ENCODE measurements around the gene DPCD. TPM values are rescaled to one million over a fixed set of nuclear protein-coding genes. Genes with fewer than 3 reads are reported as not detected.

DPCD gene
- total RNA-seq, 4 donors from 2014 or later: 9.3 to 14.4 (median 11.5) TPM

DNA sequence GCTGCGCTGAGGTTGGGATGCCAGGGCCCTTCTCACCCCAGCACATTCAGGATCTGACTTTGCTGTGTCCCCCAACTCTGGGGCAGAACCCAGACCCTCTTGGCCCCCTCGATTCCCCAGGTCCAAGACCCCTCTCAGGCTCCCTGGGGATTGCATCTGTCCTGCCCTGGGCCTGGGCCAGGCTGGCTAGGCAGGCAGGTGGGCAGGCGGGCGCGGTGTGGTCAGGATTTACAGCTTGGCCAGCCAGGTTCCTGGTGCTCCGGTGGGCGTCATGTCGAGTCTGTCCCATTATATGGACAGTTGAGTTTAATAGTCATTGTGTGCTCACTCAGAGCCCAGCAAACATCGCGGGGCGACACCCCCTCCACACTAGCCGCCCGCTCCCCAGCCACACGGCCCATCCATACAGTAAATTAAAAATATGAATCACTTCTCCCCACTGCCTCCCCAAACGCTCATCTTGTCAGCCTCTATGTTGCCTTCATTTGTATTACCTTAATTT is 23.6 kb upstream of the DPCD start:
- H3K9me3 ChIP-seq: no peaks in the 10 kb centered on the region
- H3K4me3 ChIP-seq: no peak overlapping the region
- WGBS: 79% methylated on average over 15 of the region's 15 CpGs
- no peak for DNase-seq (ENCODE audit: low spot score in 2 of 2)
- H3K27ac ChIP-seq: no peak overlapping the region
- peaks cover 12% of the 10 kb centered on the region for H3K4me1 ChIP-seq
- no peak for TF ChIP-seq POLR2A (IDR thresholded peaks at IDR 0.05)
- TF ChIP-seq POLR2AphosphoS5 (IDR thresholded peaks at IDR 0.05): no peak
- no peak for TF ChIP-seq EP300 (IDR thresholded peaks at IDR 0.05)
- TF ChIP-seq, protein P1, sequence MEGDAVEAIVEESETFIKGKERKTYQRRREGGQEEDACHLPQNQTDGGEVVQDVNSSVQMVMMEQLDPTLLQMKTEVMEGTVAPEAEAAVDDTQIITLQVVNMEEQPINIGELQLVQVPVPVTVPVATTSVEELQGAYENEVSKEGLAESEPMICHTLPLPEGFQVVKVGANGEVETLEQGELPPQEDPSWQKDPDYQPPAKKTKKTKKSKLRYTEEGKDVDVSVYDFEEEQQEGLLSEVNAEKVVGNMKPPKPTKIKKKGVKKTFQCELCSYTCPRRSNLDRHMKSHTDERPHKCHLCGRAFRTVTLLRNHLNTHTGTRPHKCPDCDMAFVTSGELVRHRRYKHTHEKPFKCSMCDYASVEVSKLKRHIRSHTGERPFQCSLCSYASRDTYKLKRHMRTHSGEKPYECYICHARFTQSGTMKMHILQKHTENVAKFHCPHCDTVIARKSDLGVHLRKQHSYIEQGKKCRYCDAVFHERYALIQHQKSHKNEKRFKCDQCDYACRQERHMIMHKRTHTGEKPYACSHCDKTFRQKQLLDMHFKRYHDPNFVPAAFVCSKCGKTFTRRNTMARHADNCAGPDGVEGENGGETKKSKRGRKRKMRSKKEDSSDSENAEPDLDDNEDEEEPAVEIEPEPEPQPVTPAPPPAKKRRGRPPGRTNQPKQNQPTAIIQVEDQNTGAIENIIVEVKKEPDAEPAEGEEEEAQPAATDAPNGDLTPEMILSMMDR (IDR thresholded peaks at IDR 0.05): no peak
- H3K36me3 ChIP-seq: no peaks in the 10 kb centered on the region
- H3K27me3 ChIP-seq: peaks cover 75% of the 10 kb centered on the region

DNA sequence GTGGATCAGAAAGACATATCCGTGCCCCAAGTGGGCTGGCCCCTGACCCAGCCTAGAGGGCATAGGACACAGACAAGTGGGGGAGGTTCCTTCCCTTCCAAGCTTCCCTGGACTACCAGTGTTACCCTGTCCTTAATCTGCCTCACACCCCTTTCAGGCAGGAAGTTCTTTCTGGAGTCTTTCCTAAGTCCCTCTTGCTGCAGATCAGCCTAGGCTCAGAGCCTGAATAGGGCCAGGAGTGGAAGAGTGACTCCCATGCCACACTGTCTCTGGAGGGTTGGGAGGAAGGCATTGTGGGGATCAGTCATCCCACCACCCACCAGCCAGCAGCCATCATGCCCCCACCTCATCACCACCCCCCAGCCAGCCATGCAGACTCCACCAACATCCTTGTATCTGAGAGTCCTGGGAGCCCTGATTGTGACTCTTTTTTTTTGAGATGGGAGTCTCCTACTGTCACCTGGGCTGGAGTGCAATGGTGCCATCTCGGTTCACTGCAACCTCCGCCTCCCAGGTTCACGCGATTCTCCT is 22.7 kb upstream of the DPCD start:
- 86% methylated on average over 4 of the region's 5 CpGs for WGBS
- H3K9me3 ChIP-seq: no peaks in the 10 kb centered on the region
- H3K27me3 ChIP-seq: peaks cover 80% of the 10 kb centered on the region
- H3K36me3 ChIP-seq: no peaks in the 10 kb centered on the region
- no peak overlapping the region for H3K4me3 ChIP-seq
- peaks cover 20% of the 10 kb centered on the region for H3K4me1 ChIP-seq
- H3K27ac ChIP-seq: no peak overlapping the region
- no peak for TF ChIP-seq POLR2A (IDR thresholded peaks at IDR 0.05)
- no peak for TF ChIP-seq POLR2AphosphoS5 (IDR thresholded peaks at IDR 0.05)
- no peak for TF ChIP-seq EP300 (IDR thresholded peaks at IDR 0.05)
- TF ChIP-seq, protein P1 (IDR thresholded peaks at IDR 0.05): no peak
- DNase-seq (ENCODE audit: low spot score in 2 of 2): no peak

DNA sequence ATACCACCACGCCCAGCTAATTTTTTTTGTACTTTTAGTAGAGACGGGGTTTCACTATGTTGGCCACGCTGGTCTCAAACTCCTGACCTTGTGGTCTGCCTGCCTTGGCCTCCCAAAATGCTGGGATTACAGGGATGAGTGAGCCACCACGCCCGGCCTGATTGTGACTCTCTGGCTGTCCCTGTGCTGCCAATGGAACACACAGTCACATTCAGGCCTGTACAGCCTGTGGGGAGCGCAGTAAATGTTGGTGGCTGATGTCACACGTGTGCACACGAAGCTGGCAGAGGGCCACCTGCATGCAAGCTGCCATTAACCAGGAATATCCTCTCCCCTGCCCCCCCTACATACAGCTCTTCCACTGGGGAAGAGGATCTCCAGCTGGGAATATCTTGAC is 22.2 kb upstream of the DPCD start:
- TF ChIP-seq POLR2AphosphoS5 (IDR thresholded peaks at IDR 0.05) (no peak), POLR2A (IDR thresholded peaks at IDR 0.05) (no peak), EP300 (IDR thresholded peaks at IDR 0.05) (no peak)
- TF ChIP-seq, protein P1 (IDR thresholded peaks at IDR 0.05): no peak
- Histone ChIP-seq H3K27me3 (peaks cover 80% of the 10 kb centered on the region), H3K27ac (no peak overlapping the region), H3K36me3 (no peaks in the 10 kb centered on the region), H3K4me3 (no peak overlapping the region), H3K9me3 (no peaks in the 10 kb centered on the region), H3K4me1 (peaks cover 25% of the 10 kb centered on the region)
- DNase-seq (ENCODE audit: low spot score in 2 of 2): no peak
- 58% methylated on average over 8 of the region's 8 CpGs for WGBS

DNA sequence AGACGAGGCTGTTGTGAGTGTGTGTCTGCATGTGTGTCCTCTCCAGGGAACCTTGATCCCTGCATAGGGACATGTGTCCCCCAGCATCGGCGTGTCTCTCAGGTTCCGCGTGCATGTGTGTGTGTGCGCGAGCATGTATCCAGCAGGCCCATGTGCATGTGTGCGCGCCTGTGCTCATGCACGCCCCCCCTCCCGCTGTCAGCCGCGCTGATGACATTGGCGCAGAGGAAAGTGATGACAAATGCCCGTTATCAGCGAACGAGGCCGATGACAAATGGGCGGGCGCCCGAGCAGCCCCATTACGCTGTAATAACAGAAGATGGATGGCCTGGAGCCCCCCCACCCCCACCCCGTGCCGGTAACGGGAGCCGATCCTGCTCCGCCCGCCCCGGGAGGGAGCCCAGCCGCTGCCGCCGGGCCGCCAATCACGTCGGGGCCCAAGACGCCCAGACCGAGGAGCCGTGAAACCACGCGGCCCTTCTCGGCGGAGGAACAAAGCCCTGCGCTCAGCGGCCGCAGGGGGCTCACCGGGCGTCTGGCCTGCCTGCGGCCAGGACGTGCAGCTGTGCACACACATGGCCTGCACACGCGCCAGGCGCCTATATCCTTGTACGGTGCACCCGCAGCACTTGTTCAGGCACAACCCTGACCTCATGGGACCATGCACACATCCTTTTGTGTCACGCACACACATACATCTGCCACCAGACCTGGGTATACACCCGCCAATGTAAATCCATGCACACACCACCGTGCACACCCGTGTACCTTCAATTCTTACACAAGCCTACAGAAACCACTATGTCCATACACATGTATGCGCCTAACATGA is 21.6 kb upstream of the DPCD start:
- H3K9me3 ChIP-seq: no peaks in the 10 kb centered on the region
- H3K4me3 ChIP-seq: peak overlapping the region; percentile 21
- WGBS: 24% methylated on average over 19 of the region's 59 CpGs
- no peak overlapping the region for H3K27ac ChIP-seq
- peaks cover 26% of the 10 kb centered on the region for H3K4me1 ChIP-seq
- H3K27me3 ChIP-seq: peaks cover 76% of the 10 kb centered on the region
- DNase-seq (ENCODE audit: low spot score in 2 of 2): no peak
- no peak for TF ChIP-seq POLR2A (IDR thresholded peaks at IDR 0.05)
- TF ChIP-seq, protein P1 (IDR thresholded peaks at IDR 0.05): no peak
- TF ChIP-seq EP300 (IDR thresholded peaks at IDR 0.05): no peak
- TF ChIP-seq POLR2AphosphoS5 (IDR thresholded peaks at IDR 0.05): no peak
- no peaks in the 10 kb centered on the region for H3K36me3 ChIP-seq
